GM21529 (cell line): ENCODE measurements around the gene MRPL33.

Experiments used
- ATAC-seq: cut with Tn5 transposase; IDR thresholded peaks from one replicate; pipeline ENCODE4 v1.9.1; 2021; ENCODE audit not compliant: unreplicated experiment

MRPL33 gene

DNA sequence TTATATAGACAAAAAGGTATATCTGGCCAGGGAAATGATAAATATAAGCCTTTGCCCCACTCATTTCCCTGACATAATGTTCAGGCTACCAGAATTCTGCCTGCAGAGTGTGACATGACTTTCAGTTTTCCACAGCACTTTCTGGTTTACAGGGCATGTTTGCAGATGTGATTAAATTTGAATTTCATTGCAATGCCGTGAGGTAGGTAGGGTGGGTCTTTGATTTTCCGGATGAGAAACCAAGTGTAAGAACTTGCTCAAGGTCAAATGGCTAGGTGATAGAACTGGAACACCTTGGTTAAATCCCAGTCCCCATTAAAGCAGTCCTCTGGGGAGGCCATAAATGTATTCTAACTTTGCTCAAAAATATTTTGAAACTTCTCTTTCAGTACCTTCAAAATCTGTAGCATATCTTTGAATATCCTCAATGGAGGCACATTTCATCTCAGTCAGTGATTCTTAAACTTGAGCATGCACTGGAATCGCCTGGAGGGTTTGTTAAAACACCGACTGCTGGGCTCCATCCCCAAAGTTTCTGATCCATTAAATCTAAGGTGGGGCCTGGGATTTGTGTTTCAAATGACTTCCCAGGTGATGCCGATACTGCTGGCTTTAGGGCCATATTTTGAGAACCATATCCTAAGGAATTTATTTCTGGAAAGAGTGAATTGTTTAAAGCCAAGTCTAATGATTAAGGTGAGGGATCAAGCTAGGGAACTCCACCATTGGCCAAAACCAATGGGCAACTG is 35.0 kb downstream of the MRPL33 start:
- ATAC-seq = no peak

DNA sequence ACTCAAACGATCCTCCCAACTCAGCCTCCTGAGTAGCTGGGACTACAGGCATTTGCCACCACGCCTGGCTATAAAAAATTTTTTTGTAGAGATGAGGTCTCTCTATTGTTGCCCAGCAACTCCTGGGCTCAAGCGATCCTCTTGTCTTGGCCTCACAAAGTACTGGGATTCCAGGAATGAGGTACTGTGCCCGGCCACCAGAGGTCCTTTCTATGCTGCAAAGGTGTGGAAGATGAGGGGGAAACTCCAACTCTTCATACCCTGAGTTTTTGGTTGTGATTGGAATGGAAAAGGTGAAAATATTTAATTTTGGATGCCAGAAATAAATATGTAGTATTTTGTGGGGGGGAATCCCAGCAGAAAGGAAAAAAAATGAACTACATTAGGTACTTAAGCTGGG is 36.0 kb downstream of the MRPL33 start:
- no peak for ATAC-seq

DNA sequence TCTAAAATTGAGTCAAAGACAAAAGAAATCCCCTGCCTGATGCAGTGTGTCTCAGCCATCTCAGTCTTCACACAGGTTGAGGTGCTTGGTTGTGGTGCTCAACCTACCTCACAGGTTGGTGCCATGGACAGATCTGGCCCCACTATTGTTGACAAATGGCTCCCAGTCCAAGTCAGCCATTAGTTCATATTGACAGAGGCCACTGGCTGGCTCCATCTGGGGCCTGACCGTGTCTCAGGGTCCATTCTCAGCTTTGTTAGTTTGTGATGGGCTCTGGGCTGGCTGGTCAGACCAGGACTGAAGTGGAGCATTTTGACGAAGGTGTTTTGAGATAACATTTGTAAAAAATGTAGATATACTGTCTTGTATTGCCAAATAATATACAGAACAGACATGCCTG is 36.9 kb downstream of the MRPL33 start:
- ATAC-seq = no peak

DNA sequence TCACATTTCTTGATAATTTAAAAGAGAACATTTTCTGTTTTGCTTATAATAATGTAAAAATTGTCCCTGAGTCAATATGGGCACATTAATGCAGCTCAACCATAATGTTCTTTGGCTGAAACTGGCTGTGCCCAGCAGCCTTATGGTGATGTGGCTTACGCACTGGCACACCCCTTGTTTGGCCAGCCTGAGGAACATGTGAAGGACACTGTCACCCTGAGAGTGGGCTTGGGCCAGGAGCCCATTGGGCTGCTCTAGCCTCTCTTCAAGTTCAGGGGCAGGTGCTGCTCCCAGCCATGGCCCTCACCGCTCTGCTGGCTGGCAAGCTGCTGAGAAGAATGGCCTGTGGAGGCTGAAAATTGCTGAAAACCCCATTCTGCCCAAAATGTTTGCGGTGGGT is 37.5 kb downstream of the MRPL33 start:
- no peak for ATAC-seq

DNA sequence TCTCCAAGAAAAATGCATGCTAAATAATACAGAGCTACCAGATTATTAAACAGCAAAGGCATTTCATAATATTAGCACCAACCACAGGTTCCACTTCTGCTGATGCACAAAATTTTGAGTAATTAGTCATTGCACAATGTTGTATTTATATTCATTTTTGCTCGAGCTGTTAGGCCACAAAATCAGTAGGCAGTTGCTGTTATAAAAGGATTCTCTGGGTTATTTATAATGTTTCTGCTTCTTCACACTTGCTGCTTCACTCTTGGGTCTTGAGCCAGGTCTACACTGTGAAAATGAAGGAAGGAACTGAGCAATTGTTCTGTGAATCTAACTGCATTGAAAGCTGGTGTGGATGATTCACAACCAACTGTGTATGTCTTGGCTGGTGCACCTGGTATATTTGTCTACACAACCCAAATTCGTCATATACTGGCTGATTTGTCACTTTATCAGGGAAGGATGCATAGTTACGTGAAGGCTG is 38.3 kb downstream of the MRPL33 start:
- ATAC-seq = no peak

DNA sequence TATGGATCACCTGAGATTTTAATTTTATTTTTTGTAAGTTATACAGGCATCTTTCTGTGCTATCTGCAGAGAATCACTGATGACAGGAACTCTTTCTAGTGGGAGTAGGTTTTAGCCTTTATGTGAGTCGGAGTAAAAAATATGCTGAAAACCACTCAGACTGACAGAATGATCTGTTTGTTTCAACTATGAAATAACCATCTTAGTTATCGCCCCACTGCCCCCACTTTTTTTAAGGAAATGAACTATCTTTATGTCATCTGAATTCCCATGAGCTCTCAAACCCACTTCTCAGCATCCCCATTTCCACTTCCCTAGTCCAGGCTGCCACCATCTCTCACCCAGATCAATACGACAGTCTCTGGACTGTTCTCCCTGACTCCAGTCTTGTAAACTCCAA is 38.9 kb downstream of the MRPL33 start:
- no peak for ATAC-seq

DNA sequence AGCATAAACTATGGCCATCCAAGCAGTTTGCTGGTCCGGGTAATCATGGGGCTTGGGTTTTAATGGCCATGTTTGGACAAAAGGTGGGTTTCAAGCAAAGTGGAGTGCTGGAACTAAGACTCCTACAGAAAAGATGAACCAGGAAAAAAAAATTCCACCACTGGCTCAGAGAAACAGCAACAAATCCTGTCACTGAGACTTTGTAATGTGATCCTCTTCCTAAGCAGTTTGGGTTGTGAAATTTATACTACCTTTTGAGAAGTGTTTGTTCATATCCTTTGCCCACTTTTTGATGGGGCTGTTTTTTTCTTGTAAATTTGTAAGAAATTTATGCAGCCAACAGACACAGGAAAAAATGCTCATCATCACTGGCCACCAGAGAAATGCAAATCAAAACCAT is 40.2 kb downstream of the MRPL33 start:
- no peak for ATAC-seq

DNA sequence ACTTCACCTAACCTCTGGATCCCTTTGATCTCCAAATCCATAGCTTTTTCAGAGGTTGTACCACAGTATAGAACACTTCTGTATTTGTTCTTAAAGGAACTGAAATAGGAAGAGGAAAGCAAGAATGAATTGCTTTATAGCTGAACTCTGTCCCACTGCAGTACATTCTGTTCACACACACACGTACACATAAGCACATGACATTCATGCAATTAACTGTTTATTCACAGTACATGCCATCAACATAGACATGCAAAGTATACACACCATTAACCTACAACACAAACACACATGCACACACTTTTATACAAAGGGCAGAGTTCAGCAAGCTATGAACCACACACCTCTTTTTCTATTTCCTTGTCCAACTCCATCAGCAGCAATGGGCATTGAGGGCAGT is 43.2 kb downstream of the MRPL33 start:
- no peak for ATAC-seq

DNA sequence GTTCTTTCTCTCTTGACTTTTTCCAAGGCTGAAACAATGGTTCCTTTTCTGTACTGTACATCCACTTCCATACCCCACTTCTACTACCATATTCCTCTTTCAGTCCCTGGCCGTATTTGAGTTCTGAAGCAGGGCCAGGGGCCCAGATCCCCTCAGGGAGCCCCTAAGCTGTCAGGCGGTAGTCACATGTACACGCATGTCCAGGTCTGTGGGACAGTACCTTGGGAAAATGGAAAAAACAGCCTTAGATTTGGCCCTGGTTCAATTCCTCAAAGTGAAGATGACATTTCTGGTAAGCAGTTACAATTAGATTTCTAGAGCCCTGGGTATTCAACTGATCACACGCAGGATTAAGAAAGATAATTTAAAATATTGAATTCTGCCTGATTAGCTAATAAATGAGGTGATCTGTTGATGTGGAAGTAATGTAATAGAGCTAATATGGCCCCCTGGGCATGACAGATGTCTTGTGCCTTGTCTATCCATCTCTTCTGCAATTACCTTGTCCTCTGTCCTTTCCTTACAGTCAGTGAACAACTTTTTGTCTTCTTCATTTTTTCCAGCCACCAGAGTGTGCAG is 44.4 kb downstream of the MRPL33 start:
- ATAC-seq = no peak

DNA sequence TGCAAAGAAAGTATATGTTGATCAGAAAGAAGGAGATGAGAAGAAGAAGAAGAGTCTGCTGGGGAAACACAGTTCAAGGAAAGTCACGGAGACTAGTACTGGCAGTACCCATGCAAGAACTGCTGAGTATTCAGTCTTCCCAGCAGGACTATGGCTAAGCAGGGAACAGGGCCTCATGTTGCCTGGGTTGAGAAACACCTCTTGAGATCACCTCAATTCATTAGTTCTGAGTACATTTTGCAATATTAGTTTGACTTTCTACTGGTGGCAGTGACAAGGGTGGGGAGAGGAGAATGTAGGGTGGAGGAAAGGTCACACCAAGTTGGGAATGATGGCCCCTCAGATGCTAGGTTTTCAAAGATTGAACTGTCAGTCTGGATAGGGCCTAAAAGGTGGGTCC is 50.5 kb downstream of the MRPL33 start:
- ATAC-seq = no peak

DNA sequence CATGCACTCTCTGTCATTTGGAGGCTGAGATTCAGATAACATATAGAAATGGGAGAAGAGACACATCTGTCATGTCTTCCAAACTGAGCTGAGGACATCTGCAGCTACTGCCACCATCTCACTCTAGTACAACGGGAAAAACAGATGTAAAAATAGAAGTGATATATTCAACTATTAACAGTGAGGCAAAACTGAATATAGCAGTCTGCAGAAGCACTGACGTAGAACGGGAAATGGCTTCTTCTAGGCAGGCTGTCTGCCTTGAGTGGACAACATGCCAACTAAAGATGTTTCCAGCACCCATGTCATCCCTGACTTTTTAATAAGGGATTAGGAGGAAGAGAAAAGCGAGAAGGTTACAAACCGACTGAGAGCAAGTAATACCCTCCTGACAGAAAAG is 51.6 kb downstream of the MRPL33 start:
- no peak for ATAC-seq

DNA sequence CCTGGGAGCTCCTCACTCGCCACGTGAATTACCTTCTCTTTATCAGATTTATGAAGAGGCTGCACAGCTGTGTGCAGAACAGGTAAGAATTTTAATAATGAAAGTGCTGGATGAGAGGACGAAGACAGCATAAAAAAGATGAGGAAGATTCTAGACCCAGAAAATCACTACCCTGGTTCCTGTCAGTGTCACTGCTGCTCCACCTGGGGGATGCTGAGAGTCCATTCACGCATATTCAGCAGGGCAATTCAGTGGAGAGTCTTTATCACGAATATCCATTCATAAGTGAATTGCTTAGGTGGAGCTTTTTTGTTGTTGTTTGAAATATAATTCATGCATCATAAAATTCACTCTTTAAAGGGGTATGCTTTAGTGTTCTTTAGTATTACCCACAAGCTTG is 52.0 kb downstream of the MRPL33 start:
- ATAC-seq = no peak

DNA sequence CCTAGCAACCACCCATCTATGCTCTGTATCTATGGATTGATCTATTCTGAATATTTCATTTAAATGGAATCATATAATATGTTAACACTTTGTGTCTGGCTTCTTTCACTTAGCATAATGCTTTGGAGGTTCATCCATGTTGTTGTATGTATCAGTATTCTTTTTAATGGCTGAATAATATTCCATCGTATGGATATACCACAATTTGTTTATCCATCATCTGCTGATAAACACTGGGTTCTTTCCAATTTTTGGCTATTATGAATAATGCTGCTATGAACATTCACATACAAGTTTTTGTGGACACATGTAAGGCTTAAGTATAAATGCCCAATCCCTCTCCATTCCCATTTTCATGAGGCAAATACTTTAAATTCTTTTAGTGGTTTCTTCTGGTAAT is 52.9 kb downstream of the MRPL33 start:
- no peak for ATAC-seq

DNA sequence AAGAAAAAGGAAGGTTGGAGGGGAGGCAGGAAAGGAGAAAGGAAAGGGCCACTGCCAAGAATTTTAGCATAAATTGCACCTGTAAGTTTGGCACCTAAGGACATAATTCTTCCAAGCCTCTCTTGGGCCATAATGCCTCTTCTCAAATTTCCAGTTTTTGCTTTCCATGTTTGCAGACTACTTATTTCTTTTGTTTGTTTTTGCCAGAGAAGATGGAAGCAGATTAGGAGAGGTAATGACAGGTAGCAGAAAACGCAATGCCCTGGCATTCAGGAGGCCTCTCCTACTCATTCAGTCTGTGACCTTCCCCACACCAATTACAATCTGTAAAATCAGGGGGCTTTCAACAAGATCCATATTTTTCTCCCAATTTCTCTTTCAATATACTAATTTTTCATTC is 56.8 kb downstream of the MRPL33 start:
- no peak for ATAC-seq
